Esophagus squamous epithelium (tissue), 5 donors: ENCODE data around the gene DENND4A. TPM values are rescaled to one million over a fixed set of nuclear protein-coding genes. Genes with fewer than 3 reads are reported as not detected.
A peak's percentile ranks its signal among the peaks of the same experiment; 100 is the strongest.

Source experiments
- DNase-seq: peaks from one replicate; lab custom pipeline; 2025; lab: John Stamatoyannopoulos, UW
- H3K27ac ChIP-seq, 4 donors: fragments of 200-600 bp; sonication (generic); one replicate each; pipeline ENCODE4 v1.5.1; 2016 to 2019; ENCODE audit warnings: mild to moderate bottlenecking in 1 of 4
- H3K27me3 ChIP-seq, 4 donors: fragments of 200-600 bp; sonication (generic); 1 replicate in 3 of 4; 2 replicates in 1 of 4; pipeline versions ENCODE4 v1.5.1 to v1.6.0; 2017 to 2021; ENCODE audit warnings: antibody characterized with exemption in 1 of 4
- H3K36me3 ChIP-seq, 3 donors: fragments of 200-600 bp; sonication (generic); one replicate each; pipeline ENCODE4 v1.5.1; 2016 to 2019
- H3K4me1 ChIP-seq, 3 donors: fragments of 200-600 bp; sonication (generic); one replicate each; pipeline ENCODE4 v1.5.1; 2017 to 2019
- H3K4me3 ChIP-seq, 4 donors: fragments of 200-600 bp; sonication (generic); 1 replicate in 3 of 4; 2 replicates in 1 of 4; pipeline ENCODE4 v1.5.1; 2016 to 2019; ENCODE audit warnings: mild to moderate bottlenecking in 2 of 4, moderate library complexity in 1 of 4
- H3K9me3 ChIP-seq, 3 donors: fragments of 200-600 bp; sonication (generic); one replicate each; pipeline ENCODE4 v1.5.1; 2016 to 2019
- POLR2A ChIP-seq, 4 donors: fragments of 450-650 bp; IDR thresholded peaks; one replicate each; pipeline ENCODE4 v1.6.1; 2017; ENCODE audit warnings: antibody characterized with exemption in 4 of 4, mild to moderate bottlenecking in 4 of 4, moderate library complexity in 3 of 4
- WGBS, 2 donors: methylation state at CpG; one replicate each; pipeline ENCODE4 v1.1.5; 2018; 5-methylcytosine and 5-hydroxymethylcytosine counted together
- intact Hi-C: fragments of 100-400 bp; cut with DNase I; formaldehyde crosslinking; loops from one replicate; pipeline ENCODE4 v1.15.0; 2022
- total RNA-seq, 4 donors: library from RNA; depleted of rRNA; stranded (reverse); fragments of >200 nt; gene quantifications; one replicate each; pipeline ENCODE4 v1.1.0, GENCODE V29; 2016
- TF ChIP-seq, protein P1 (sequence below), 6 experiments: fragments of 450-650 bp in 4 of 6; fragments of 200-600 bp in 2 of 6; sonication (generic) in 2 of 6; IDR thresholded peaks; one replicate each; pipeline ENCODE4 v1.5.1; 2016 to 2019; ENCODE audit warnings: antibody characterized with exemption in 6 of 6, mild to moderate bottlenecking in 4 of 6, moderate library complexity in 4 of 6
- donor health status: DM: yes; HTN: yes; CAD: no.

Gene DENND4A
- total RNA-seq, 4 donors from 2014 or later: 5.9 to 22.3 (median 10.9) TPM

DNA sequence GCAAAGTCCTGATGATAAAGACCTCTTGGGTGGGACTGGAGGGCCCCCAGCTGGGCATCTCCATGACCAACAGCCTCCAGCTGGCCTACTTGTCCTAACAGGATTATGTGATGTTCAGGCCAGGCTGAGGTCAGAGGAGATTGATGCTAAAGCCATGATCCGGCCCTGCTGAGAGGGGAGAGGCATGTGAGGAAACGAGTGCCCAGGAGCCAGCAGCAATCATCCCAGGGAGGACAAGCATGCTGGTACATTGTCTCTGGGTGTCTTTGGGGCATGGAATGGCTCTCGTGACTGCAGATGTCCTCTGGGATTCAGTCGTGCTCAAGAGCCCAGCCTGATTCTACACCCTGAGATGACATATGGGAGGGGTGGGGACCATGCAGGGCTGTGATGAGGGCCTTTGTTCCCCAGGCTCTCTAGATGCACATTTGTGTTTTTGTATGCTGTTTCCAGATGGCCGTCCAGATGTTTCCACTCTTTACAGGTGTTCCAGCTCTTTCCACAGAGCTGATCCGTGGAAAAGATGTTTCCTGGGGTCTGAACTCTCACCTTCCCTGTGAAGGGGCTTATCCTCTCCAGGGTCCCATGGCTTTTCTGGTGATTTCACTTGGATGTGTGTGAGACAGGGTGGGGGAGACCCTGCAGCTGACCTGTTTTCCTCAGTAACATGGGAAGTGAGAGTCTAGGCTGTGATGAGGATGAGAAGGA lies 150.2 kb downstream of the DENND4A start:
- 46 to 48% methylated on average over 5 of the region's 6 CpGs for WGBS, 2 donors
- intact Hi-C loops: loop anchor here (5.0 kb wide), 1 partner anchor 215 kb away; no protein-coding TSS in a partner anchor
- peaks cover 0 to 11% (median 0%) of the 10 kb centered on the region in 3 donors for H3K4me1 ChIP-seq
- no peak overlapping the region for H3K4me3 ChIP-seq
- no peak for DNase-seq
- no peaks in the 10 kb centered on the region for H3K36me3 ChIP-seq
- H3K9me3 ChIP-seq: no peaks in the 10 kb centered on the region
- H3K27me3 ChIP-seq: no peaks in the 10 kb centered on the region
- TF ChIP-seq, protein P1, sequence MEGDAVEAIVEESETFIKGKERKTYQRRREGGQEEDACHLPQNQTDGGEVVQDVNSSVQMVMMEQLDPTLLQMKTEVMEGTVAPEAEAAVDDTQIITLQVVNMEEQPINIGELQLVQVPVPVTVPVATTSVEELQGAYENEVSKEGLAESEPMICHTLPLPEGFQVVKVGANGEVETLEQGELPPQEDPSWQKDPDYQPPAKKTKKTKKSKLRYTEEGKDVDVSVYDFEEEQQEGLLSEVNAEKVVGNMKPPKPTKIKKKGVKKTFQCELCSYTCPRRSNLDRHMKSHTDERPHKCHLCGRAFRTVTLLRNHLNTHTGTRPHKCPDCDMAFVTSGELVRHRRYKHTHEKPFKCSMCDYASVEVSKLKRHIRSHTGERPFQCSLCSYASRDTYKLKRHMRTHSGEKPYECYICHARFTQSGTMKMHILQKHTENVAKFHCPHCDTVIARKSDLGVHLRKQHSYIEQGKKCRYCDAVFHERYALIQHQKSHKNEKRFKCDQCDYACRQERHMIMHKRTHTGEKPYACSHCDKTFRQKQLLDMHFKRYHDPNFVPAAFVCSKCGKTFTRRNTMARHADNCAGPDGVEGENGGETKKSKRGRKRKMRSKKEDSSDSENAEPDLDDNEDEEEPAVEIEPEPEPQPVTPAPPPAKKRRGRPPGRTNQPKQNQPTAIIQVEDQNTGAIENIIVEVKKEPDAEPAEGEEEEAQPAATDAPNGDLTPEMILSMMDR (IDR thresholded peaks at IDR 0.05): no peak
- no peak for TF ChIP-seq POLR2A (IDR thresholded peaks at IDR 0.05)
- H3K27ac ChIP-seq: peak overlapping the region in 2 of 4 donors; percentile 29 to 34

- Histone ChIP-seq H3K27ac (no peak overlapping the region), H3K9me3 (no peaks in the 10 kb centered on the region), H3K36me3 (no peaks in the 10 kb centered on the region), H3K4me1 (peaks cover 0 to 11% (median 0%) of the 10 kb centered on the region in 3 donors), H3K4me3 (no peak overlapping the region), H3K27me3 (no peaks in the 10 kb centered on the region)
- no peak for DNase-seq
- intact Hi-C loops: no loop called here
- WGBS, 2 donors: 72% methylated on average over 5 of the region's 6 CpGs; no CpG with 5 or more reads in 1 of the 2 donors
- TF ChIP-seq, protein P1 (IDR thresholded peaks at IDR 0.05): no peak
- no peak for TF ChIP-seq POLR2A (IDR thresholded peaks at IDR 0.05)
These were observed 152.6 kb downstream of the DENND4A start for GRCh38 chr15:65639509-65639908.

DNA sequence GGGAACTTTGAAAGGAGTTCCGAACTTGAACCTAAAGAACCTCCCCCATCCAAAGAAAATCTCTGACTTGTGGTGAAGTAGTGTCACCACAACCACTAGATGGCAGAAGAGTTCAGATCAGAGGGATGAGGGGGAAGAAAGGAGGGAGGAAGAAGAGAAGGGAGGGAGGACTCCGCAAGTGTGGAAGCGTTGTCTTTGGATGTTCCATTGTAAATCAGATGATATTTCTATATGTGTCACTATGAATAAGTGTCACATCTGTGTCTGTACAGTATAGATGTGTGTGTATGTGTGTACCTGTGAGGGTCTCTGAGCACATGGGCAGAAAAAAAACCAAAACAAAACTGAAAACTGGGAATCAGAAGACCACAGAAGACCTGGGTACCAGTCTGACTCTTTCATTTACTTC lies 153.4 kb downstream of the DENND4A start:
- DNase-seq: no peak
- Histone ChIP-seq H3K27me3 (no peaks in the 10 kb centered on the region), H3K27ac (no peak overlapping the region), H3K9me3 (no peaks in the 10 kb centered on the region), H3K4me3 (no peak overlapping the region), H3K36me3 (no peaks in the 10 kb centered on the region), H3K4me1 (peaks cover 0 to 11% (median 0%) of the 10 kb centered on the region in 3 donors)
- intact Hi-C loops: no loop called here
- WGBS, 2 donors: 1 to 2% methylated on average over 3 of the region's 3 CpGs
- TF ChIP-seq, protein P1 (IDR thresholded peaks at IDR 0.05): peak; percentile 62 to 80 (median 74)
- TF ChIP-seq POLR2A (IDR thresholded peaks at IDR 0.05): no peak

DNA sequence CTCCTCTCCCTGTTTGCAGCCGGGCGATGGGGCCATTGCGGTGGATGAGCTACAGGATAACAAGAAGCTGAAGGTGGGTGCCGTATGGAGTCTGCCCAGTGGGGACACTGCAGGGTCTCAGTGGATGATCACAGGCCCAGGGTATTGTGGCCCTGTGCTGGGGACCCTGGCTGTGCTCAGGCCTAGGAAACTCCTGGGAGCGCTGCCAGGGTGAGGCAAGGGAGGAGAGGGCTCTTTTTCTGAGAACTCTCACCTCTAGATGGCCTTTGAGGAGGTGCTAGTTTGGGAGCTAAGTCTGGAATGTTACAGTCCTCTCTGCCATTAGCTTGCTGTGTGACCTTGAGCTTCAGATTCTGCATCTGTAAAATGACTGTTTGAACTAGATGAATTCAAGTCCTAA lies 154.0 kb downstream of the DENND4A start:
- WGBS, 2 donors: 67 to 100% methylated on average over 1 to 2 of the region's 5 CpGs
- H3K4me3 ChIP-seq: no peak overlapping the region
- H3K9me3 ChIP-seq: no peaks in the 10 kb centered on the region
- DNase-seq: no peak
- H3K4me1 ChIP-seq: peaks cover 0 to 11% (median 0%) of the 10 kb centered on the region in 3 donors
- no peaks in the 10 kb centered on the region for H3K27me3 ChIP-seq
- H3K27ac ChIP-seq: no peak overlapping the region
- no peaks in the 10 kb centered on the region for H3K36me3 ChIP-seq
- TF ChIP-seq, protein P1 (IDR thresholded peaks at IDR 0.05): no peak
- TF ChIP-seq POLR2A (IDR thresholded peaks at IDR 0.05): no peak
- intact Hi-C loops: no loop called here

DNA sequence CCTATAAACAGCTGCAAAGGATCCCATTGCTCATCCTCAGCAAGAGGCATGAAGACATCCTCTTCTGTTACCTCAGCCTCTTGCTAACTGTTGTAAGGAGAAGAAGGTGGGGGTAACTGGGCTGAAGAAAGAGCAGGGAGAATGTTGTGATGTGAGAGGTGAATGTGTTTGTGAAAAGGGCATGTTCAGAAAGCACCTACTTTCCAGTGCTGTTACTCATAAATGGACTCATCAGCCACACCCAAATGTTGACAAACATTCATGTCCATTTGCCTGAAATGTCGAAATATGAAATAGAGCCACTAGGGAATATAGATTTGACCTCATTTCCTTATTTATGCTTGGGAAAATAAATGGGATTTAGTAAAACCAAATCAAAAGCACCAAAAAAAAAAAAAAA lies 157.7 kb downstream of the DENND4A start:
- Histone ChIP-seq H3K9me3 (no peaks in the 10 kb centered on the region), H3K27me3 (no peaks in the 10 kb centered on the region), H3K4me1 (peaks cover 0 to 8% (median 0%) of the 10 kb centered on the region in 3 donors), H3K27ac (no peak overlapping the region), H3K36me3 (no peaks in the 10 kb centered on the region), H3K4me3 (no peak overlapping the region)
- WGBS, 2 donors: 82 to 100% methylated on average over 1 of the region's 1 CpG
- no peak for DNase-seq
- no peak for TF ChIP-seq POLR2A (IDR thresholded peaks at IDR 0.05)
- TF ChIP-seq, protein P1 (IDR thresholded peaks at IDR 0.05): no peak
- intact Hi-C loops: no loop called here
